ENCODE data around the gene NFIA. TPM values are rescaled to one million over a fixed set of nuclear protein-coding genes. Genes with fewer than 3 reads are reported as not detected.

The NFIA gene
- total and polyA plus RNA-seq, 9 of the 15 experiments (the other 6 are each of a cell fraction or from before 2014, with no cell fraction given) = 5.3 to 24.9 (median 9.8) TPM

GRCh38 chr1:61053712-61054600 is 28.4 kb upstream of the NFIA start (continued):
- TF ChIP-seq PHF21A (IDR thresholded peaks at IDR 0.05; ENCODE audit: borderline replicate concordance, low read depth) (peak; percentile 63; the same call in 1 of the 2 replicates), PKNOX1 (IDR thresholded peaks at IDR 0.05) (no peak), NCOR1 (IDR thresholded peaks at IDR 0.05) (no peak), ZNF398 (CRISPR knock-in tag; IDR thresholded peaks at IDR 0.05) (no peak), SP1 (CRISPR knock-in tag; IDR thresholded peaks at IDR 0.05) (no peak), DPF2 (IDR thresholded peaks at IDR 0.05) (0 out of 2 replicates have a peak, but pooled peaks have one; percentile 46), POLR2G (IDR thresholded peaks at IDR 0.05; ENCODE audit: low read depth, low read length) (peak; percentile 83), CGGBP1 (CRISPR knock-in tag; IDR thresholded peaks at IDR 0.05) (no peak), ZBTB1 (CRISPR knock-in tag; IDR thresholded peaks at IDR 0.05; ENCODE audit: borderline replicate concordance, low read depth) (no peak), SUPT5H (IDR thresholded peaks at IDR 0.05) (peak; percentile 46; the same call in 1 of the 2 replicates), E2F3 (CRISPR knock-in tag; IDR thresholded peaks at IDR 0.05) (0 out of 2 replicates have a peak, but pooled peaks have one; percentile 22), TAF15 (IDR thresholded peaks at IDR 0.05; ENCODE audit: low read depth, low read length) (no peak), NR2C1 (IDR thresholded peaks at IDR 0.05) (peak; percentile 80), NR2C1 (tag; IDR thresholded peaks at IDR 0.05) (peak; percentile 75; the same call in 1 of the 2 replicates), MAFG (tag; conservative IDR thresholded peaks at IDR 0.05) (no peak), PHF20 (IDR thresholded peaks at IDR 0.05; ENCODE audit: partially characterized antibody) (peak; percentile 35)
- TF ChIP-seq, protein P1, sequence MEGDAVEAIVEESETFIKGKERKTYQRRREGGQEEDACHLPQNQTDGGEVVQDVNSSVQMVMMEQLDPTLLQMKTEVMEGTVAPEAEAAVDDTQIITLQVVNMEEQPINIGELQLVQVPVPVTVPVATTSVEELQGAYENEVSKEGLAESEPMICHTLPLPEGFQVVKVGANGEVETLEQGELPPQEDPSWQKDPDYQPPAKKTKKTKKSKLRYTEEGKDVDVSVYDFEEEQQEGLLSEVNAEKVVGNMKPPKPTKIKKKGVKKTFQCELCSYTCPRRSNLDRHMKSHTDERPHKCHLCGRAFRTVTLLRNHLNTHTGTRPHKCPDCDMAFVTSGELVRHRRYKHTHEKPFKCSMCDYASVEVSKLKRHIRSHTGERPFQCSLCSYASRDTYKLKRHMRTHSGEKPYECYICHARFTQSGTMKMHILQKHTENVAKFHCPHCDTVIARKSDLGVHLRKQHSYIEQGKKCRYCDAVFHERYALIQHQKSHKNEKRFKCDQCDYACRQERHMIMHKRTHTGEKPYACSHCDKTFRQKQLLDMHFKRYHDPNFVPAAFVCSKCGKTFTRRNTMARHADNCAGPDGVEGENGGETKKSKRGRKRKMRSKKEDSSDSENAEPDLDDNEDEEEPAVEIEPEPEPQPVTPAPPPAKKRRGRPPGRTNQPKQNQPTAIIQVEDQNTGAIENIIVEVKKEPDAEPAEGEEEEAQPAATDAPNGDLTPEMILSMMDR (IDR thresholded peaks at IDR 0.05 in 2 of 3, conservative IDR thresholded peaks at IDR 0.05 in 1 of 3; ENCODE audit: insufficient read depth in 2 of 3, low read depth in 1 of 3, low read length in 3 of 3) = peak in 2 of 3 experiments; percentile 14 to 33; a peak in 3 of 6 replicates
- TF ChIP-seq, protein P2, sequence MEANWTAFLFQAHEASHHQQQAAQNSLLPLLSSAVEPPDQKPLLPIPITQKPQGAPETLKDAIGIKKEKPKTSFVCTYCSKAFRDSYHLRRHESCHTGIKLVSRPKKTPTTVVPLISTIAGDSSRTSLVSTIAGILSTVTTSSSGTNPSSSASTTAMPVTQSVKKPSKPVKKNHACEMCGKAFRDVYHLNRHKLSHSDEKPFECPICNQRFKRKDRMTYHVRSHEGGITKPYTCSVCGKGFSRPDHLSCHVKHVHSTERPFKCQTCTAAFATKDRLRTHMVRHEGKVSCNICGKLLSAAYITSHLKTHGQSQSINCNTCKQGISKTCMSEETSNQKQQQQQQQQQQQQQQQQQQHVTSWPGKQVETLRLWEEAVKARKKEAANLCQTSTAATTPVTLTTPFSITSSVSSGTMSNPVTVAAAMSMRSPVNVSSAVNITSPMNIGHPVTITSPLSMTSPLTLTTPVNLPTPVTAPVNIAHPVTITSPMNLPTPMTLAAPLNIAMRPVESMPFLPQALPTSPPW (CRISPR knock-in tag; IDR thresholded peaks at IDR 0.05) = peak; percentile 67
- TF ChIP-seq, protein P3, sequence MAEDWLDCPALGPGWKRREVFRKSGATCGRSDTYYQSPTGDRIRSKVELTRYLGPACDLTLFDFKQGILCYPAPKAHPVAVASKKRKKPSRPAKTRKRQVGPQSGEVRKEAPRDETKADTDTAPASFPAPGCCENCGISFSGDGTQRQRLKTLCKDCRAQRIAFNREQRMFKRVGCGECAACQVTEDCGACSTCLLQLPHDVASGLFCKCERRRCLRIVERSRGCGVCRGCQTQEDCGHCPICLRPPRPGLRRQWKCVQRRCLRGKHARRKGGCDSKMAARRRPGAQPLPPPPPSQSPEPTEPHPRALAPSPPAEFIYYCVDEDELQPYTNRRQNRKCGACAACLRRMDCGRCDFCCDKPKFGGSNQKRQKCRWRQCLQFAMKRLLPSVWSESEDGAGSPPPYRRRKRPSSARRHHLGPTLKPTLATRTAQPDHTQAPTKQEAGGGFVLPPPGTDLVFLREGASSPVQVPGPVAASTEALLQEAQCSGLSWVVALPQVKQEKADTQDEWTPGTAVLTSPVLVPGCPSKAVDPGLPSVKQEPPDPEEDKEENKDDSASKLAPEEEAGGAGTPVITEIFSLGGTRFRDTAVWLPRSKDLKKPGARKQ (CRISPR knock-in tag; IDR thresholded peaks at IDR 0.05) = no peak
